DND-41 (cell line): Measurements from ENCODE around the gene HAUS8.

Experiments
- CTCF ChIP-seq: IDR thresholded peaks from 2 replicates; pipeline ENCODE4 v1.5.1; 2012; ENCODE audit warnings: borderline replicate concordance, low read length, moderate library complexity, mild to moderate bottlenecking; ENCODE audit not compliant: poor library complexity, severe bottlenecking; ENCODE audit errors: extremely low read depth
- EZH2 ChIP-seq: IDR thresholded peaks from 3 replicates; pipeline ENCODE4 v1.6.1; 2012; ENCODE audit warnings: borderline replicate concordance, low read depth, mild to moderate bottlenecking, moderate library complexity, low read length, inconsistent platforms; ENCODE audit not compliant: severe bottlenecking

- TF ChIP-seq EZH2 (no peak), CTCF (no peak)
Observed at GRCh38 chr19:17021793-17022590, 53.3 kb downstream of the HAUS8 start.
